GM23248 (cell line): ENCODE results near the gene HPS1. TPM values are rescaled to one million over a fixed set of nuclear protein-coding genes. Genes with fewer than 3 reads are reported as not detected.
A peak's percentile ranks its signal among the peaks of the same experiment; 100 is the strongest.

Experiments
- DNase-seq: peaks from one replicate; pipeline ENCODE4 v3.0.0-alpha.2; 2015
- H2AFZ ChIP-seq: fragments of 200-600 bp; sonication (generic); 2 replicates; pipeline ENCODE4 v1.6.1; 2016; ENCODE audit warnings: antibody characterized with exemption
- H3F3A ChIP-seq: fragments of 200-600 bp; sonication (generic); 2 replicates; pipeline ENCODE4 v1.6.1; 2016; ENCODE audit warnings: mild to moderate bottlenecking, antibody characterized with exemption, mixed run types; ENCODE audit not compliant: insufficient read depth
- H3K27ac ChIP-seq: fragments of 200-600 bp; sonication (generic); 2 replicates; pipeline ENCODE4 v1.5.1; 2016; ENCODE audit warnings: mild to moderate bottlenecking
- H3K27me3 ChIP-seq: fragments of 200-600 bp; sonication (generic); replicated peaks from 2 replicates; pipeline ENCODE4 v1.6.1; 2016; ENCODE audit warnings: mild to moderate bottlenecking; ENCODE audit not compliant: insufficient read depth
- H3K36me3 ChIP-seq: fragments of 200-600 bp; sonication (generic); 2 replicates; pipeline ENCODE4 v1.6.1; 2016; ENCODE audit warnings: low read depth, mild to moderate bottlenecking
- H3K4me1 ChIP-seq: fragments of 200-600 bp; sonication (generic); 2 replicates; pipeline ENCODE4 v1.6.1; 2016; ENCODE audit warnings: mild to moderate bottlenecking; ENCODE audit not compliant: insufficient read depth
- H3K4me2 ChIP-seq: fragments of 200-600 bp; sonication (generic); one replicate; pipeline ENCODE4 v1.6.1; 2016; ENCODE audit warnings: mild to moderate bottlenecking; ENCODE audit not compliant: unreplicated experiment
- H3K4me3 ChIP-seq: fragments of 200-600 bp; sonication (generic); 2 replicates; pipeline ENCODE4 v1.5.1; 2016; ENCODE audit warnings: mild to moderate bottlenecking
- H3K79me2 ChIP-seq: fragments of 200-600 bp; sonication (generic); 2 replicates; pipeline ENCODE4 v1.6.1; 2016; ENCODE audit warnings: mild to moderate bottlenecking; ENCODE audit not compliant: insufficient read depth
- H3K9ac ChIP-seq: fragments of 200-600 bp; sonication (generic); 2 replicates; pipeline ENCODE4 v1.6.1; 2016; ENCODE audit warnings: mild to moderate bottlenecking
- H3K9me2 ChIP-seq: fragments of 200-600 bp; sonication (generic); 2 replicates; pipeline ENCODE4 v1.6.1; 2016; ENCODE audit warnings: mixed run types, mild to moderate bottlenecking, moderate library complexity; ENCODE audit not compliant: insufficient read depth
- H3K9me3 ChIP-seq: fragments of 200-600 bp; sonication (generic); one replicate; pipeline ENCODE4 v1.6.1; 2017; ENCODE audit warnings: low read depth
- H4K20me1 ChIP-seq: fragments of 200-600 bp; sonication (generic); 2 replicates; pipeline ENCODE4 v1.6.0; 2016; ENCODE audit not compliant: insufficient read depth
- EZH2 ChIP-seq: fragments of 200-600 bp; sonication (generic); IDR thresholded peaks from 2 replicates; pipeline ENCODE4 v1.6.1; 2018; ENCODE audit warnings: antibody characterized with exemption, mild to moderate bottlenecking; ENCODE audit not compliant: insufficient read depth, poor library complexity, severe bottlenecking
- EZH2phosphoT487 ChIP-seq: fragments of 200-600 bp; sonication (generic); IDR thresholded peaks from 2 replicates; pipeline ENCODE4 v1.6.1; 2018; ENCODE audit warnings: antibody characterized with exemption, moderate library complexity, mild to moderate bottlenecking, low read depth; ENCODE audit not compliant: insufficient read depth
- WGBS, 2 experiments: methylation state at CpG; one replicate each; pipeline ENCODE4 v1.1.6; 2015 to 2017; ENCODE audit warnings: low lambda C conversion rate in 2 of 2, low coverage in 1 of 2; ENCODE audit errors: missing lambda C conversion rate in 2 of 2; 5-methylcytosine and 5-hydroxymethylcytosine counted together
- in situ Hi-C: fragments of 300-500 bp; cut with MboI; formaldehyde crosslinking; loops from 2 replicates; pipeline ENCODE4 v1.15.0; 2020
- microRNA counts: library from miRNA; unstranded; fragments of <30 nt; microRNA quantifications from one replicate; lab custom pipeline; 2016
- microRNA-seq: library from miRNA; unstranded; fragments of <30 nt; microRNA quantifications from one replicate; pipeline ENCODE4, GENCODE V29; 2016; ENCODE audit warnings: borderline number of aligned reads
- polyA plus RNA-seq: library from polyadenylated mRNA; unstranded; fragments of >200 nt; fragmentation: Nextera tagmentation; extraction: Ambion mirVana; gene quantifications from 2 replicates; pipeline ENCODE4 v1.2.1, GENCODE V29; 2016
- small RNA-seq: library from RNA; depleted of rRNA; stranded (forward); fragments of <200 nt; gene quantifications from one replicate; pipeline ENCODE3, GENCODE V24; 2014; ENCODE audit warnings: low read depth, low replicate concordance
- total RNA-seq: library from RNA; depleted of rRNA; stranded (reverse); fragments of >200 nt; shearing (Covaris generic); gene quantifications from 2 replicates; pipeline ENCODE4 v1.2.3, GENCODE V29; 2014; rRNA removed

HPS1 gene
- total and polyA plus RNA-seq, 2 experiments from 2014 or later = 54.5 to 80.6 TPM

DNA sequence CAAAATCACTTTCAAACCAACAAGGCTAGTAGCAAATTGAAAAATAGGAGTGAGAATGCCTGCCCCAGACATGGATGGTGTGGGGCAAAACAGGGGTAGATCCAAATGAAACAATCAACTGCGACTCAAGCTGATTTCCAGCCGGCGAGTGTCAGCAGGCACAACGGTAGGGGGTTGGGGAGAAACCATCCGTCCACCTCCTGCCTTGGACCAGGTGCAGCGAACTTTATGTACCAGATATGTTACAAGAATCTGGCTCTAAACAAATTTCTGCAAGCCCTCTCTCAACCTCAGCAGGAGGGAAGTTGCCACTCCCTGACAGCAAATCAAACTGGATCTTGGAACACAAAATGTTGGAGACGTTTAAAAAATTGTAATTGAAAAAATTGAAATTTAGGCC lies 76.9 kb downstream of the HPS1 start:
- TF ChIP-seq EZH2 (no peak), EZH2phosphoT487 (no peak)
- Histone ChIP-seq H3F3A (no peaks in the 10 kb centered on the region), H3K4me1 (peaks cover 11% of the 10 kb centered on the region), H3K9me3 (no peaks in the 10 kb centered on the region), H3K27ac (no peak overlapping the region), H3K36me3 (no peaks in the 10 kb centered on the region), H3K4me2 (no peak overlapping the region), H3K9ac (no peak overlapping the region), H3K4me3 (no peak overlapping the region), H2AFZ (no peak overlapping the region), H3K27me3 (no peaks in the 10 kb centered on the region), H3K9me2 (no peaks in the 10 kb centered on the region), H4K20me1 (no peaks in the 10 kb centered on the region), H3K79me2 (no peaks in the 10 kb centered on the region)
- in situ Hi-C loops = no loop called here
- no peak for DNase-seq
- 57 to 61% methylated on average over 7 of the region's 7 CpGs for WGBS, 2 experiments

DNA sequence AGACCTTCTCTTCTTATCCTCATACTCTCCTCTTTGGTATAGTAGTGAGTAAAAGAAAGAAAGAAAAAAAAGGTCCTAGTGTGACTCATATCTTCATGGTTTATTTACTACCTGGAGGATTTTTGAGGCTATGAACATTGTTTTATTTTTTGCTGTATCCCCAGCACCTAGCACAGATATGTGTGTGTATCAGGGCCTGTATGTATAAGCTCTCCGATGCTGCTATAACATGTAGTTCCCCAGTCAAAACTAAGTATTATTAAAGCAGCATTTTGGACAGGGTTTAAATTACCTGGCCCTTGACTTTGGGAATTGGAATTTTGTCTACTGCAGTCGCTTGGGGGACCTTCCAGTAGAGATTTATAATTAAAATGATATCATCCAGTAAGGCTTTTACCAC lies 78.1 kb downstream of the HPS1 start:
- TF ChIP-seq EZH2phosphoT487 = no peak
- TF ChIP-seq EZH2 = no peak
- no peak overlapping the region for H3K27ac ChIP-seq
- WGBS, 2 experiments = 93 to 95% methylated on average over 2 of the region's 2 CpGs
- H3K4me1 ChIP-seq = no peaks in the 10 kb centered on the region
- no peak overlapping the region for H3K4me2 ChIP-seq
- no peak for DNase-seq
- no peak overlapping the region for H3K4me3 ChIP-seq
- in situ Hi-C loops = no loop called here
- H3K9me3 ChIP-seq = no peaks in the 10 kb centered on the region
- H3K79me2 ChIP-seq = no peaks in the 10 kb centered on the region
- no peaks in the 10 kb centered on the region for H3K9me2 ChIP-seq
- no peaks in the 10 kb centered on the region for H4K20me1 ChIP-seq
- no peaks in the 10 kb centered on the region for H3K36me3 ChIP-seq
- no peak overlapping the region for H3K9ac ChIP-seq
- H2AFZ ChIP-seq = no peak overlapping the region
- no peaks in the 10 kb centered on the region for H3F3A ChIP-seq
- H3K27me3 ChIP-seq = no peaks in the 10 kb centered on the region

DNA sequence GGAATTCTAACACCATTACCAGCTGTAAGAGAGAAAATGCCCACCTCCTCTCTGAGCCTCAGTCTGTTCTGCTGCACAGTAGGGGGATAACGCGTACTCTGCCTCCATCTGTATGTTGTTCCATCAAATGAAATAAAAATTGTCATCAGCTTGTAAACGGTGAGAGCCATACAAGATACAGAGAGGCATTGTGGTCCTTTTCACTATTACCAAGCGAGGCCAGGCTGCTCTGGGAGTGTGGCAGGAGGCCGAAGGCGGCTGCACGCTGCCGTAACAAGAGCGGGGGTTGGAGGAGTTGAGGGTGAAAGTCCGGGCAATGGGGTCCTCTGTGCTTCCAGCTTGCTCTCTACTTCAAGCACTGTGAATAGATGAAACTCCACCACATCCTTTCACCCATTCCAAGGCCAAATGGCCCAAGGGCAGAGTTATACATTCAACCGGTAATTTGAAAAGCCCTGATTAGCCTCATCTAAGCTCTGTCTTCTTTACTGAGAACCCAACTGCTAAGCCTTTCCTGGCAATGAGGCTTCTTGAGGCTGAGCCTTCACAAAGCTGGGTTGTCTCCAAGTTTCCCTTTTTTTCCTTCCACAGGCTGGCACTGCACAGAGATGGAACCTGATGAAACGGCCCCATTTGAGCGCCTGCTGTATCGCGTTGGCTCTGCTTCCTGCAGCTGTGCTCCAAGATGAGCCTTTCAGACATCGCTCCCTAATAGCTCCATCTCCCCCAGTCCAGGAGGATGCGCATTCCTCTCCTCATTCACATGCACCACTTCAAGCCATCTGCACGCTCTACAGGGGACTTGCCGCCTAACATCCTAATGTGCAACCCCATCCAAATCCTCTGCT lies 78.9 kb downstream of the HPS1 start:
- Histone ChIP-seq H3K9me3 (no peaks in the 10 kb centered on the region), H2AFZ (no peak overlapping the region), H3K79me2 (no peaks in the 10 kb centered on the region), H3K36me3 (no peaks in the 10 kb centered on the region), H3K27ac (no peak overlapping the region), H3K4me3 (no peak overlapping the region), H3K27me3 (no peaks in the 10 kb centered on the region), H4K20me1 (no peaks in the 10 kb centered on the region), H3F3A (no peaks in the 10 kb centered on the region), H3K9ac (no peak overlapping the region), H3K9me2 (no peaks in the 10 kb centered on the region), H3K4me1 (no peaks in the 10 kb centered on the region), H3K4me2 (no peak overlapping the region)
- TF ChIP-seq EZH2phosphoT487 (no peak), EZH2 (no peak)
- in situ Hi-C loops = no loop called here
- WGBS, 2 experiments = 83 to 89% methylated on average over 19 of the region's 19 CpGs
- no peak for DNase-seq

MicroRNAs encoded within 50 kb of the gene (microRNA counts, 767-probe panel; counts per million panel counts)
- microRNA hsa-miR-1287 (lab: Ali Mortazavi, UCI) = 447 counts per million, percentile 86 among the panel's probes with 10 or more counts

Small RNA genes lying within 50 kb of the gene (microRNA-seq; reads per million reads assigned to microRNA genes)
- 76.2 reads per million, percentile 46 among the genes with 10 or more reads in this experiment for gene MIR1287
- gene MIR4685 = 4.1 reads per million

Small RNA genes lying within 50 kb of the gene (small RNA-seq; reads per million reads assigned to genes)
- gene MIR4685 = not detected

Other genes with a start within 250 kb of the HPS1 start
- 496 and 507 TPM in 2 replicates for gene LOXL4, start 178.7 kb downstream of the HPS1 start, total RNA-seq
- gene LOXL4, start 178.7 kb downstream of the HPS1 start, polyA plus RNA-seq = 319 and 320 TPM in 2 replicates
- gene PYROXD2, start 31.8 kb downstream of the HPS1 start, total RNA-seq = 13.8 and 14.0 TPM in 2 replicates
- 12.0 and 12.1 TPM in 2 replicates for gene PYROXD2, start 31.8 kb downstream of the HPS1 start, polyA plus RNA-seq